GM06990 (cell line): ENCODE measurements around the gene R3HDM4.
"Not testable (repeated sequence)": the region's sequence is repeated elsewhere in the genome, so short reads cannot be mapped to it uniquely, and the experiment has no call there.

Source experiments
- DNase-seq: peaks from one replicate; pipeline ENCODE4 v3.0.0-alpha.2; 2011; ENCODE audit not compliant: insufficient read length; ENCODE audit errors: extremely low read depth
- H3K27me3 ChIP-seq: replicated peaks from 2 replicates; pipeline ENCODE4 v1.6.0; 2011; ENCODE audit warnings: low read length; ENCODE audit not compliant: control insufficient read depth, insufficient read depth
- H3K36me3 ChIP-seq: 2 replicates; pipeline ENCODE4 v1.5.1; 2011; ENCODE audit warnings: low read length; ENCODE audit not compliant: control insufficient read depth, insufficient read depth
- H3K4me3 ChIP-seq: replicated peaks from 2 replicates; pipeline ENCODE4 v1.5.1; 2011; ENCODE audit warnings: low read depth, mild to moderate bottlenecking, control low read depth, low read length
- CTCF ChIP-seq: IDR thresholded peaks from 2 replicates; pipeline ENCODE4 v1.5.1; 2011; ENCODE audit warnings: low read length, control low read depth, mild to moderate bottlenecking, inconsistent platforms; ENCODE audit not compliant: insufficient read depth, poor library complexity, severe bottlenecking

The R3HDM4 gene

DNA sequence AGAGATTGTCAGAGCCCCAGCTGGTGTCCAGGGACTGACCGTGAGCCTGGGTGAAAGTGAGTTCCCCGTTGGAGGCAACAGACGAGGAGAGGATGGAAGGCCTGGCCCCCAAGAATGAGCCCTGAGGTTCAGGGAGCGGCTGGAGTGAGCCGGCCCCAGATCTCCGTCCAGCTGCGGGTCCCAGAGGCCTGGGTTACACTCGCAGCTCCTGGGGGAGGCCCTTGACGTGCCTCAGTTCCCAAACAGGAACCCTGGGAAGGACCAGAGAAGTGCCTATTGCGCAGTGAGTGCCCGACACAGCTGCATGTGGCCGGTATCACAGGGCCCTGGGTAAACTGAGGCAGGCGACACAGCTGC is 62.1 kb downstream of the R3HDM4 start:
- Histone ChIP-seq H3K36me3 (no peaks in the 10 kb centered on the region), H3K27me3 (peaks cover 1% of the 10 kb centered on the region), H3K4me3 (no peak overlapping the region)
- no peak for TF ChIP-seq CTCF
- DNase-seq, result no peak

DNA sequence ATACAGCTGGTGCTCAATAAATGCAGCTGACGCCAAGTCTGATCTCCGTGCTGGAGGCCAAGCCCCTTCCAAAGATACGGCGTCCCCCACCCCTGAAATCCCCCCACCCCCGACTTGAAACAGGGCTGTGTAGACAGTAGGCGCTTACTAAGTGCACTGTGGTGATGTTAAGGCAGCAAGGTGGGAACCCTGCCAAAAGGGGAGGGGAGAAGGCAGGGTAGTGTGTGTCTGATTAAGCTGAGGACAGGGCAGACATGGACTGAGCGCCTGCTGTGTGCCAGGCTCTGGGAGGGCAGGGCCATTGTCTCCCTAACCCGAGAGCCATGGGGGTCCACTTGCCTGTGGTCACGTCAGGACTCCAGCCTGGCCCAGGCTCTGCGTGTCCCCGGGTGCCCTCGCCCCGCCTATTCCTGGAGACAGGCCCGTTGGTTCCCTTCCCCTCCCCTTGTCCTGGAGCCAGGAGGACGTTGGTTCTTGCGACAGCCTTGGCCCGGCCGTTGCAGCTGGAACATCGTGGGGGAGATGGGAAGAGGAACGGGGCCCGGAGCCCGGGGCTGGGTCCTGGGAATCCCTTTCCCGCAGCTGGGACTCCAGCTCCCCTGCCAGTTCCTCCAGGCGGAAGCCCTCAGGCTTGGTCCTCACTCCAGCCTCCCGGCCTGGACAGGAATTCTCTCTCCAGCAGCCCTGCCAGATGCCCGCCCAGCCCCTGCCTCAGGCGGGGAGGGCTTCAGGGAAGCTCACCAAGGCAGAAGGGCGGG is 62.6 kb downstream of the R3HDM4 start:
- H3K27me3 ChIP-seq, result peaks cover 1% of the 10 kb centered on the region
- H3K4me3 ChIP-seq, result no peak overlapping the region
- H3K36me3 ChIP-seq, result no peaks in the 10 kb centered on the region
- no peak for TF ChIP-seq CTCF
- DNase-seq, result no peak

DNA sequence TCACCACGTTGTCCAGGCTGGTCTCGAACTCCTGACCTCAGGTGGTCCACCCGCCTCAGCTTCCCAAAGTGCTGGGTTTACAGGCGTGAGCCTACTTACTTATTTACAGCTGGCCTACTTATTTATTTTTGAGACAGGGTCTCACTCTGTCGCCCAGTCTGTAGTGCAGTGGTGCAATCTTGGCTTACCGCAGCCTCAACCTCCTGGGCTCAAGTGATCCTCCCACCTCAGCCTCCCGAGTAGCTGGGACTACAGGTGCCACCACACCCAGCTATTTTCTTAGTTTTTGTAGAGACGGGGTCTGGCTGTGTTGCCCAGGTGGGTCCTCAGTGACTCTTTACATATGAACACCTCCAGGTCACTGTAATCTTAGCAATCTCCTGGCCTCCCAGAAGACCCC is 63.8 kb downstream of the R3HDM4 start:
- H3K4me3 ChIP-seq, DNase-seq, H3K36me3 ChIP-seq, H3K27me3 ChIP-seq: not testable (repeated sequence)

GRCh38 chr19:848386-848921 is 64.6 kb downstream of the R3HDM4 start:
- DNase-seq, result no peak
- Histone ChIP-seq H3K4me3 (no peak overlapping the region), H3K27me3 (peaks cover 1% of the 10 kb centered on the region), H3K36me3 (no peaks in the 10 kb centered on the region)
- TF ChIP-seq CTCF, result no peak
